ENCODE measurements around the gene SNX1.
"Not testable (repeated sequence)": the region's sequence is repeated elsewhere in the genome, so short reads cannot be mapped to it uniquely, and the experiment has no call there.

The SNX1 gene

GRCh38 chr15:64072812-64073211 is 23.0 kb upstream of the SNX1 start:
- no peak for DNase-seq (ENCODE audit: low read depth)

GRCh38 chr15:64073496-64073895 is 22.3 kb upstream of the SNX1 start:
- DNase-seq (ENCODE audit: low read depth): not testable (repeated sequence)

- DNase-seq (ENCODE audit: low read depth): no peak
Observed at GRCh38 chr15:64082757-64083156, 13.0 kb upstream of the SNX1 start.

- no peak for DNase-seq (ENCODE audit: low read depth)
Observed at GRCh38 chr15:64089543-64090280, 6.1 kb upstream of the SNX1 start.

- no peak for DNase-seq (ENCODE audit: low read depth)
Observed at GRCh38 chr15:64090527-64090926, 5.3 kb upstream of the SNX1 start.

- no peak for DNase-seq (ENCODE audit: low read depth)
Observed at GRCh38 chr15:64092075-64092820, 3.5 kb upstream of the SNX1 start.

- peak; percentile 1 for DNase-seq (ENCODE audit: low read depth)
Observed at GRCh38 chr15:64092864-64093626, 2.7 kb upstream of the SNX1 start.

GRCh38 chr15:64093627-64094417 is 2.0 kb upstream of the SNX1 start, which contains the start of gene CIAO2A:
CIAO2A (minus strand) TSS chr15:64093838; CDS start chr15:64093768, 70 bp downstream.
- peak; percentile 87 for DNase-seq (ENCODE audit: low read depth)

- DNase-seq (ENCODE audit: low read depth): no peak
Observed at GRCh38 chr15:64095431-64095794, 369 bp upstream of the SNX1 start.

- no peak for DNase-seq (ENCODE audit: low read depth)
Observed at GRCh38 chr15:64096668-64097384, 1.0 kb downstream of the SNX1 start.

GRCh38 chr15:64099379-64099778 is 3.6 kb downstream of the SNX1 start:
- no peak for DNase-seq (ENCODE audit: low read depth)

- DNase-seq (ENCODE audit: low read depth): no peak
Observed at GRCh38 chr15:64100958-64101357, 5.2 kb downstream of the SNX1 start.

GRCh38 chr15:64102497-64102896 is 6.7 kb downstream of the SNX1 start:
- DNase-seq (ENCODE audit: low read depth): no peak

- no peak for DNase-seq (ENCODE audit: low read depth)
Observed at GRCh38 chr15:64105113-64105704, 9.4 kb downstream of the SNX1 start.

GRCh38 chr15:64107337-64107736 is 11.6 kb downstream of the SNX1 start:
- DNase-seq (ENCODE audit: low read depth): no peak

GRCh38 chr15:64110108-64110701 is 14.4 kb downstream of the SNX1 start:
- not testable (repeated sequence) for DNase-seq (ENCODE audit: low read depth)

GRCh38 chr15:64110950-64111678 is 15.3 kb downstream of the SNX1 start:
- DNase-seq (ENCODE audit: low read depth): no peak

- DNase-seq (ENCODE audit: low read depth): no peak
Observed at GRCh38 chr15:64111679-64112050, 15.9 kb downstream of the SNX1 start.

- DNase-seq (ENCODE audit: low read depth): no peak
Observed at GRCh38 chr15:64112073-64112772, 16.4 kb downstream of the SNX1 start.
